HG02642 (cell line): ENCODE data around the gene BAIAP2L1.
"Not testable (repeated sequence)": the region's sequence is repeated elsewhere in the genome, so short reads cannot be mapped to it uniquely, and the experiment has no call there.

Experiments used
- ATAC-seq: cut with Tn5 transposase; IDR thresholded peaks from one replicate; pipeline ENCODE4 v1.9.1; 2021; ENCODE audit warnings: mild to moderate bottlenecking; ENCODE audit not compliant: unreplicated experiment, poor library complexity

BAIAP2L1 gene

GRCh38 chr7:98400542-98401340, at the start of gene BAIAP2L1:
Gene BAIAP2L1 (minus strand): TSS chr7:98401090. CDS start chr7:98400852, 238 bp downstream.
- ATAC-seq: peak; percentile 83

- no peak for ATAC-seq
Observed at GRCh38 chr7:98448766-98449165, 47.9 kb upstream of the BAIAP2L1 start.

- ATAC-seq: not testable (repeated sequence)
Observed at GRCh38 chr7:98440992-98441391, 40.1 kb upstream of the BAIAP2L1 start.

GRCh38 chr7:98439484-98439883, 38.6 kb upstream of the BAIAP2L1 start:
- ATAC-seq: no peak

- no peak for ATAC-seq
Observed at GRCh38 chr7:98434087-98434486, 33.2 kb upstream of the BAIAP2L1 start.

GRCh38 chr7:98429799-98430198, 28.9 kb upstream of the BAIAP2L1 start:
- ATAC-seq: no peak

- ATAC-seq: no peak
Observed at GRCh38 chr7:98423043-98423442, 22.2 kb upstream of the BAIAP2L1 start.

GRCh38 chr7:98420966-98421612, 20.2 kb upstream of the BAIAP2L1 start:
- peak; percentile 64 for ATAC-seq

- not testable (repeated sequence) for ATAC-seq
Observed at GRCh38 chr7:98419988-98420387, 19.1 kb upstream of the BAIAP2L1 start.

GRCh38 chr7:98419316-98419691, 18.4 kb upstream of the BAIAP2L1 start:
- ATAC-seq: not testable (repeated sequence)

- ATAC-seq: no peak
Observed at GRCh38 chr7:98418636-98419315, 17.9 kb upstream of the BAIAP2L1 start.

GRCh38 chr7:98418271-98418635, 17.4 kb upstream of the BAIAP2L1 start:
- no peak for ATAC-seq

GRCh38 chr7:98417604-98418270, 16.8 kb upstream of the BAIAP2L1 start:
- not testable (repeated sequence) for ATAC-seq

GRCh38 chr7:98414205-98414900, 13.5 kb upstream of the BAIAP2L1 start:
- no peak for ATAC-seq

GRCh38 chr7:98413655-98414054, 12.8 kb upstream of the BAIAP2L1 start:
- not testable (repeated sequence) for ATAC-seq

GRCh38 chr7:98409843-98410242, 9.0 kb upstream of the BAIAP2L1 start:
- no peak for ATAC-seq

GRCh38 chr7:98408146-98408545, 7.3 kb upstream of the BAIAP2L1 start:
- not testable (repeated sequence) for ATAC-seq

- ATAC-seq: no peak
Observed at GRCh38 chr7:98406827-98407226, 5.9 kb upstream of the BAIAP2L1 start.

- no peak for ATAC-seq
Observed at GRCh38 chr7:98404840-98405239, 4.0 kb upstream of the BAIAP2L1 start.

- no peak for ATAC-seq
Observed at GRCh38 chr7:98399890-98400541, 874 bp downstream of the BAIAP2L1 start.
